GM21737 (cell line): ENCODE data around the gene UGT1A6.
"Not testable (repeated sequence)": the region's sequence is repeated elsewhere in the genome, so short reads cannot be mapped to it uniquely, and the experiment has no call there.

Experiments used
- ATAC-seq: cut with Tn5 transposase; IDR thresholded peaks from one replicate; pipeline ENCODE4 v1.9.1; 2021; ENCODE audit warnings: mild to moderate bottlenecking, moderate library complexity; ENCODE audit not compliant: unreplicated experiment

Gene UGT1A6

GRCh38 chr2:233684640-233685039, 8.1 kb upstream of the UGT1A6 start:
- no peak for ATAC-seq

DNA sequence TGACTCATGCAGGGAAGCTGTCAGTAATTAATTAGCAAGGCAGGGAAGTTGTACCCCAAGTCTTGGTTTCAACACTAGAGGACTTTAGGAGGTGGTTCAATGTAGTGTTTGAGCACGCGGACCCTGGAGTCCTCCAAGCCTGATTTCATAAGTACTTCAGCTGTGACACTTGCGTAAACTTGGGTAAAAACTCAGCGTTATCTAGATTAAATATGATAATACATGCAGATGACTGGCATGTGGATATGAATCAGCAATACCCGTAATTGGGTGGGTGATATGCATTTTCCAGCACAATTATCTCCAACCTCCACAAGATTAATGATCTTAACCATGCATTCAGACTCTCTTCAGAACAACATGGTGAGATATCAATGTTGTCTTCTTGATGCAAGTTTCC, 5.8 kb upstream of the UGT1A6 start:
- ATAC-seq = no peak

GRCh38 chr2:233688341-233688740, 4.3 kb upstream of the UGT1A6 start:
- no peak for ATAC-seq

DNA sequence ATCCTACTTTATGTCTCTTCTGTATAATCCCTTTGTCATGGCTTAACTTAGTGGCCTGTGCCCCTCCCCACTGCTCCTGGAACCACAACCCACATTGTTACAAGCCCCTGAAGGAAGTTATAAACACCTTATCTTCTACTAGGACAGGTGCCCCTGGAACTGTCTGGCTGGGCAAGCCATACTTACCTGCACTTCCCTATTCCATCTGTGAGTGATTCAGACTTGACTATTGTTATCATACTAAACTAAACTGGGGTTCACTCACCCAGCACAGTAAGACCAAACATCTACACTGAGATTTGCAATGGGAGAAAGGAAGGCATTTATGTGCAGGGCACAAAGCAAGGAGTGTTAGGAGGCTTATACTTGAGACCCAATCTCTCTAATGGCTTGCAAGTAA, 3.7 kb upstream of the UGT1A6 start:
- no peak for ATAC-seq

DNA sequence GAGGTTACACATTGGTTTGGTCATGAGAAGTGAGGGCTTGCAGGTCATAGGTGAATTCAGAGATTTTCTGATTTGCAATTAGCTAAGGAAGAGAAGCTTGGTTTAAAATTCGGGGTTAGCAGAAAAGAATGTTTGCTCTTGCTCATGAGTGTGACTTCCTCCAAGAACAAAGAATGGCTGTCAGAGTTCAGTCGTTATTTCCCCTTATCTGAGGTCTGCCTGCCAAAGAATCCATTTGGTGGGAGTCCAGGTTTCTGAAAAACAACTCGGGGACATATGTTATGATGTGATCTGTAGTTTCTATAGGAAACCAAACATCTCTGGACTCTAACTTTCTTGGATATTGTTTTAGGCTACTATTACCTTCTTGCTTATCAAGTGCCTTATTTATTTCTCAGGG, 3.2 kb upstream of the UGT1A6 start:
- no peak for ATAC-seq

DNA sequence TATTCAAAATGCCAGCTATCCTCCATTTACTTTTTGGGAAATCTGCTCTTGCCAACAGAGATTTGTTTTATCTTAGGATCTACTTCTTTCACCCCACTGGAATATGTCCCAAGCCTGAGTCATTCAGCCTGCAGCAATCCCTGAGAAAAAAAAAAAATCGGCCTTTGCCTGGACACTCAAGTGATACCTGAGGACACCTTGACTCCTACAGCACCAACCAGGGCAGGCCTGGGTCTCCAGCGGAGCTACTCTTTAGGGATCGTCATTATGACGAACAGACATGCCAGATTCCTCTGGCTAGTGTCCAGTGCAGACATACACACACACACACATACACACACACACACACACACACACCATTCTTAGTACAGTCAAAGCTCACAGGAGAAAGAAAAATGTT, 2.2 kb upstream of the UGT1A6 start:
- no peak for ATAC-seq

GRCh38 chr2:233691443-233692433, 952 bp upstream of the UGT1A6 start:
- no peak for ATAC-seq

GRCh38 chr2:233693963-233694362, 1.3 kb downstream of the UGT1A6 start:
- no peak for ATAC-seq

DNA sequence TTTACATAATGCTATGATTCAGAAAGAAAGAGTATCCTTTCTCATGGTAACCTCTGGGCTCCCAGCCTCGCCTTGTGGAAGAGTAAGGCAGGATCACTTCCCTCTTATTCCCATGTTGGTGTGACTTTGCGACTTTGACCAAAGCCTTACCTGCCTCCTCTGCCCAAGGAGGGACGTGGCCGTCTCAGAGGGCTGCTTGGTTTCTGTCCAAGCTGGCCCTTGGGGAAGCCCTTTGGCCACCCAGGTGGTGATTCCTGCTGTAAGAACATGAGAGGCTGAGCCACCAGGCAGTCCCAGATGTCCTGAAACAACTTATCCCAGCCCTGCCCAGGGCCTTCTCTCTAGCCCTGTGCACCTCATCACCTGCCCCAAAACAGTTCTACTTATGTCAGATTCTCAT, 6.0 kb downstream of the UGT1A6 start:
- no peak for ATAC-seq

DNA sequence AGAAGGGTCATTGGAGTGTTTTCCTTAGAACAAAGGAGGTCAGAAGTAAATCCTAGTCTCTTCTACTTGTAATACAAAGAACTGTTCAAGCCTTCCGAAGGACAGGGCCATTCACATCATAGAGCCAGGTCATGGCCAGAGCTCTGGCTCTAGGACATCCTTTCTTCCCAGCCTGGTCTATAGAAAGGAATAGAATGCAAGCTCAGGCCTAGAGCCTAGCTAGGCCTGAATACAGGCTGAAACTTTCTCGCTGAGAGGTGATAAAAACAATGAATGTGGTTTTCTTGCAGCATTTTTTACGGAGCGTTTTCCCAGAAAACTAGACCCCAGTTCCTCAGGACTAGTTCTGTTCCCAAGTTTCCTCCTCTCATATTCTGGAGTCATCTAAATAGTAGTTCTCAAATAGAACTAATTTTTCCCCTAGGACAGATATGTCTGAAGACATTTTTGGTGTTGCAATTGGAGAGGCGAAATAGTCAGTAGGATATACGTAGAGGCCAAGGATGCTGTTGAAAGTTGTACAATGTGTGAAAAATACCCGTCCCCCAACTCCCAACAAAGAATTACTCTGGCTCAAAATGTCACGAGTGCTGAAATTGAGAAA, 6.8 kb downstream of the UGT1A6 start:
- no peak for ATAC-seq

GRCh38 chr2:233700028-233700635, 7.4 kb downstream of the UGT1A6 start:
- ATAC-seq = no peak

DNA sequence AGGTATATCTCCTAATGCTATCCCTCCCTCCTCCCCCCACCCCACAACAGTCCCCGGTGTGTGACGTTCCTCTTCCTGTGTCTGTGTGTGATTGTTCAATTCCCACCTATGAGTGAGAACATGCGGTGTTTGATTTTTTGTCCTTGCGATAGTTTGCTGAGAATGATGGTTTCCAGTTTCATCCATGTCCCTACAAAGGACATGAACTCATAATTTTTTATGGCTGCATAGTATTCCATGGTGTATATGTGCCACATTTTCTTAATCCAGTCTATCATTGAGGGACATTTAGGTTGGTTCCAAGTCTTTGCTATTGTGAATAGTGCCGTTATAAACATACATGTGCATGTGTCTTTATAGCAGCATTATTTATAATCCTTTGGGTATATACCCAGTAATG, 8.2 kb downstream of the UGT1A6 start:
- not testable (repeated sequence) for ATAC-seq

DNA sequence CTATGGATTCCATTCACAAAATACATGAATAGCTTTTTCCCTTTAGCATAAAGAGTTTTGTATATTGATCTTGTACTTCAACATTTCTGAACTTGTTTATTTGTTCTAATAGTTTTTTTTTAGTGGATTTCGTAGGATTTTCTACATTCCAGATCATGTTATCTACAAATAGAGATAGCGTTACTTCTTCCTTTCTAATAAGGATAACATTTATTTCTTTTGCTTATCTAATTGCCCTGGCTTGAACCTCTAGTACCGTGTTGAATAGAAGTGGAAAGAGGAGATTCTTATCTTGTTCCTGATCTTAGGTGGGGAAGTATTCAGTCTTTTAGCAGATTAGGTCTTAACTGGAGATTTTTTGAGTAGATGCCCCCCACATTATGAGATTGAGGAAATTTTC, 9.5 kb downstream of the UGT1A6 start:
- ATAC-seq = no peak

DNA sequence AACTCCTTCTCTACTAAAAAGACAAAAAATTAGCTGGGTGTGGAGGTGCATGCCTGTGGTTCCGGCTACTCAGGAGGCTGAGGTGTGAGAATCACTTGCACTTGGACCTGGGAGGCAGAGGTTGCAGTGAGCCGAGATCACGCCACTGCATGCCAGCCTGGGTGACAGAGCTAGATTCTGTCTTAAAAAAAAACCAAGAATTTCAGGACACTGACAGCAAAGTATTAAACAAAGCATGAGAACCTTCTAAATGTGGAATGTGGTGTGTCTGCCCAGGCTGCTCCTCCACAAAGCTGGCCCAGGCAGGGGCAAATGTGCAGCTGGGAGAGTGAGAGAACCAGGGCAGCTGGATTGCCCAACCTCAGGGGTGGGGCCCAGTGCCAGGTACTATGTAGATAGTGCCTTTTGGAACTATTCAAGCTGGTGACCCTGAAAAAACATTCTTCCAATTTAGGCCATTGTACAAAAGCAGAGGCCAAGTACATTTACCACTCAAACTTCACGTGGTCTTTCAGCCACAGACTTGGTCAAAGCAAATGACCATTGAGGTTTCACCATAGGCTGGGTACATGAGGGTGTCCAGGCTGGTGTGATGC, 13.3 kb downstream of the UGT1A6 start:
- no peak for ATAC-seq

- ATAC-seq = no peak
Observed at GRCh38 chr2:233706720-233707119, 14.0 kb downstream of the UGT1A6 start.

- no peak for ATAC-seq
Observed at GRCh38 chr2:233707940-233708644, 15.4 kb downstream of the UGT1A6 start.

GRCh38 chr2:233708942-233709341, 16.3 kb downstream of the UGT1A6 start:
- ATAC-seq = no peak

DNA sequence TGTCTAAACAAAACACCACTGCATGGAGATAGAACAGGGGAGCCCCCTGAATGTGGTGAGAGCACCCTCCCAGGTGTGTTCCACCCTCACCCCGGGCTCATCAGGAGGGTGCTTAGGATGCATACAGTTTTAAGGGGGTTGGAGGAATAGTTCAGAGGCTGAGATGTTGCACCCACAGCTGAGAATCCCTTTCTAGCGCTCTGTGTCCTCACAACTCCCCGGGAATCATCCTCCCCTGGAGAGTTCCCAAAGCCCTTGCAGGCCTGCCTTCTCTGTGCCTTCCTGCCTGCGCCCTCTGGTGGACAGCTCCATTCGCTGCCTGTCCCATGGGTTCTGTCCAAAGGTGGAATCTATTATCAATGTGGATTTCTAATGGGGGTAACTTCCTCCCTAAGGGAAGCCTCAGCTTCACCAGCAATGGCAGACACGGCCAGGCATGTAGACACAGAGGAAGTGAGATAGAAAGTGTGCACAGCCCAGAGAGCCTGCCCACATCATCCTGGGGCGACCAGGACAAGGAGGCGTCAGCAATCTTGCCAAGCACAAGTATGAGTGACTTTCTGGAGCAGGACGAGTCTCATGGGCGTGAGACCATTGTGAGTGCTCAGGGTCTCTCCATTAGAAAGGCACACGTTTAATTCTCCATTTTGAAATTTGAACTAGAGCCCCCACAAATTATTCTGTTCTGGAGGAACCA, 18.8 kb downstream of the UGT1A6 start:
- ATAC-seq = no peak

DNA sequence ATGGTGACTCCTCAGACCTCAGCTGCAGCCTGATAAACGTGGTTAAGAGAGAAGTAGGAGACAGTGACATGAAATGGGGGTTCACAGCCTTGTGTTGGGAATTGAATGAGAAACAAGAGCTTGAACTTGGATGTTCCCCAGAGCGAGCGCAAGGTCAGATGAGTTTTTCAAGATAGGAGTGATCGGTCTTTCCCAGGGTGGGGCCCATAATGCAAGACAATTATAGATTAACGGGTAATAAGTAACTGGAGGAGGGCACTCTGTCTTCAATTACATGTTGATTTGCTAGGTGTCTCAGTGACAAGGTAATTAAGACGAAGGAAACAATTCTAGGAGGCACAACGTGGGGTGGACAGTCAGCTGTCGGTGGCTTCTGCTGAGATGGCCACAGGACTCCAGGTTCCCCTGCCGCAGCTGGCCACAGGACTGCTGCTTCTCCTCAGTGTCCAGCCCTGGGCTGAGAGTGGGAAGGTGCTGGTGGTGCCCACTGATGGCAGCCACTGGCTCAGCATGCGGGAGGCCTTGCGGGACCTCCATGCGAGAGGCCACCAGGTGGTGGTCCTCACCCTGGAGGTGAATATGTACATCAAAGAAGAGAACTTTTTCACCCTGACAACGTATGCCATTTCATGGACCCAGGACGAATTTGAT, 20.0 kb downstream of the UGT1A6 start, which contains the start of gene UGT1A5:
TSS of gene UGT1A5 (plus strand) at position 297 of the 651 bp plus-strand sequence. CDS start at position 382, 85 bp downstream.
- ATAC-seq = no peak

DNA sequence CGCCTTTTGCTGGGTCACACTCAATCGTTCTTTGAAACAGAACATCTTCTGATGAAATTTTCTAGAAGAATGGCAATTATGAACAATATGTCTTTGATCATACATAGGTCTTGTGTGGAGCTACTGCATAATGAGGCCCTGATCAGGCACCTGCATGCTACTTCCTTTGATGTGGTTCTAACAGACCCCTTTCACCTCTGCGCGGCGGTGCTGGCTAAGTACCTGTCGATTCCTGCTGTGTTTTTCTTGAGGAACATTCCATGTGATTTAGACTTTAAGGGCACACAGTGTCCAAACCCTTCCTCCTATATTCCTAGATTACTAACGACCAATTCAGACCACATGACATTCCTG, 20.5 kb downstream of the UGT1A6 start:
- no peak for ATAC-seq
